ENCODE data around the gene MS4A14. TPM values are rescaled to one million over a fixed set of nuclear protein-coding genes. Genes with fewer than 3 reads are reported as not detected.

Gene MS4A14
- total and polyA plus RNA-seq, 8 donors: under 0.01 to 4.1 (median 0.18) TPM; not detected in 3

DNA sequence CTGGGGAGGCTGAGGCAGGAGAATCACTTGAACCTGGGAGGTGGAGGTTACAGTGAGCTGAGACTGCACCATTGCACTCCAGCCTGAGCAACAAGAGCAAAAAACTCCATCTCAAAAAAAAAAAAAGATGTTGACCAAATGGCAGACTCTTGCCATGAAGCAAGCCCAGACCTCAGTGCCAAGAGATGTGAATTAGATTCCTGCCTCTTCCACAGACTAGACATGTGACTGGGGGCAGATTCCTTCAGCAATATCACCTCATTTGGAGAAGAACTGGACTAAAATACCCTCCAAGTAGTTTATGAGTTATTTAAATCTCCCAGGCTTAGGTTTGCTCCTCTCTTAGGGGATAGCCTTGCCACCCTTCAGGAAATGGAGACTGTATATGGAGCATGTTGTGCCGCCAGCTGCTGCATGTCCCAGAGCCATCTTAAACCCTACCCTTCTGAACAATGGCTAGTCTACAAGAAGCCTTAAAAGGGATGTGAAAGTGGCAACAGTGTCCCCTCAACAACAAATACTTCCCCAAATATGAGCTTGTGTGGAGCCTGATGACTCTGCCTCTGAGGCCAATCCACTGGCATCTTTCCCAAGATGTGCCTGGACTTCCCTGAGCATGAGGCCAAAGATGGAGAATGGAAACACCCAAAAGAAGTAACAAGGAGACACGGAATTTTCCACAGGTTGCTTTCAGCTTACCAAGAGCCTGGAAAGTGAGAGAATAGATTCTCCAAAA is 18.7 kb upstream of the MS4A14 start:
- intact Hi-C loops (cut with DNase I; ENCODE audit: low total_unique reads): no loop called here
- Histone ChIP-seq H3K27ac (peak overlapping the region in 2 of 5 donors; percentile 5 to 61), H3K4me1 (no peaks in the 10 kb centered on the region), H3K27me3 (no peaks in the 10 kb centered on the region), H3K36me3 (no peaks in the 10 kb centered on the region), H3K9me3 (no peaks in the 10 kb centered on the region), H3K4me3 (no peak overlapping the region)
- peak in 1 of 2 donors; percentile 53 for DNase-seq
- 79 to 94% (median 86%) methylated on average over 2 of the region's 2 CpGs for WGBS, 5 donors
- TF ChIP-seq POLR2AphosphoS5 (IDR thresholded peaks at IDR 0.05) (no peak), POLR2A (IDR thresholded peaks at IDR 0.05) (no peak), EP300 (IDR thresholded peaks at IDR 0.05) (no peak)
- TF ChIP-seq, protein P1, sequence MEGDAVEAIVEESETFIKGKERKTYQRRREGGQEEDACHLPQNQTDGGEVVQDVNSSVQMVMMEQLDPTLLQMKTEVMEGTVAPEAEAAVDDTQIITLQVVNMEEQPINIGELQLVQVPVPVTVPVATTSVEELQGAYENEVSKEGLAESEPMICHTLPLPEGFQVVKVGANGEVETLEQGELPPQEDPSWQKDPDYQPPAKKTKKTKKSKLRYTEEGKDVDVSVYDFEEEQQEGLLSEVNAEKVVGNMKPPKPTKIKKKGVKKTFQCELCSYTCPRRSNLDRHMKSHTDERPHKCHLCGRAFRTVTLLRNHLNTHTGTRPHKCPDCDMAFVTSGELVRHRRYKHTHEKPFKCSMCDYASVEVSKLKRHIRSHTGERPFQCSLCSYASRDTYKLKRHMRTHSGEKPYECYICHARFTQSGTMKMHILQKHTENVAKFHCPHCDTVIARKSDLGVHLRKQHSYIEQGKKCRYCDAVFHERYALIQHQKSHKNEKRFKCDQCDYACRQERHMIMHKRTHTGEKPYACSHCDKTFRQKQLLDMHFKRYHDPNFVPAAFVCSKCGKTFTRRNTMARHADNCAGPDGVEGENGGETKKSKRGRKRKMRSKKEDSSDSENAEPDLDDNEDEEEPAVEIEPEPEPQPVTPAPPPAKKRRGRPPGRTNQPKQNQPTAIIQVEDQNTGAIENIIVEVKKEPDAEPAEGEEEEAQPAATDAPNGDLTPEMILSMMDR (IDR thresholded peaks at IDR 0.05): no peak

DNA sequence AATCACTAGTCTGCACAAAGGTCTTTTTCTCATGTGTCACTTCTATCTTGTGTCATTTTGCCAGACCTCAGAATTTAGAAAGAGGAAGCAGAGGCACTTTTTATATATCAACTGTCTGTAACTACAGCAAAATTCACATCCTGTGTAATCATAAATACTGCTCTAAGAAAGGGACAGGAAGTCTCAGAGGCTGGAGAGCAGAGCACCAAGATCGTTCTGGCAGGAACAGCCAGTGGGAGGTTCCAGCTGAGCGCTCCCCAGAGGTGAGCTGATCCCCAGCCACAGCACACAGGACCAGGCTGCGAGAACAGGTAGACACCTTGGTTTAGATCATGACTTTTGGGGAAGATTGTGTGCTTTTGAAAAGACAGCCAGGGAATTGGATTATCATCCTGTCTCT is 17.9 kb upstream of the MS4A14 start, which contains the start of gene MS4A7:
Gene MS4A7, plus strand, starts transcription at position 179 of the 400 bp plus-strand sequence. CDS start 4,610 bp downstream, outside the sequence.
- H3K27ac ChIP-seq: peak within 1 kb of the TSS in 4 of 5 donors; percentile 5 to 61 (median 26)
- peak in 1 of 2 donors; percentile 46 for DNase-seq
- WGBS, 5 donors: 38 to 59% (median 47%) methylated on average over 3 of the region's 3 CpGs
- intact Hi-C loops (cut with DNase I; ENCODE audit: low total_unique reads): no loop called here
- no peaks in the 10 kb centered on the region for H3K36me3 ChIP-seq
- H3K9me3 ChIP-seq: no peaks in the 10 kb centered on the region
- H3K4me1 ChIP-seq: no peaks in the 10 kb centered on the region
- H3K4me3 ChIP-seq: peak within 1 kb of the TSS in 2 of 4 donors; percentile 7 to 11
- peak in 2 of 3 donors; percentile 26 to 28 for TF ChIP-seq POLR2AphosphoS5 (IDR thresholded peaks at IDR 0.05)
- TF ChIP-seq, protein P1 (IDR thresholded peaks at IDR 0.05): no peak
- no peak for TF ChIP-seq POLR2A (IDR thresholded peaks at IDR 0.05)
- no peak for TF ChIP-seq EP300 (IDR thresholded peaks at IDR 0.05)
- no peaks in the 10 kb centered on the region for H3K27me3 ChIP-seq

DNA sequence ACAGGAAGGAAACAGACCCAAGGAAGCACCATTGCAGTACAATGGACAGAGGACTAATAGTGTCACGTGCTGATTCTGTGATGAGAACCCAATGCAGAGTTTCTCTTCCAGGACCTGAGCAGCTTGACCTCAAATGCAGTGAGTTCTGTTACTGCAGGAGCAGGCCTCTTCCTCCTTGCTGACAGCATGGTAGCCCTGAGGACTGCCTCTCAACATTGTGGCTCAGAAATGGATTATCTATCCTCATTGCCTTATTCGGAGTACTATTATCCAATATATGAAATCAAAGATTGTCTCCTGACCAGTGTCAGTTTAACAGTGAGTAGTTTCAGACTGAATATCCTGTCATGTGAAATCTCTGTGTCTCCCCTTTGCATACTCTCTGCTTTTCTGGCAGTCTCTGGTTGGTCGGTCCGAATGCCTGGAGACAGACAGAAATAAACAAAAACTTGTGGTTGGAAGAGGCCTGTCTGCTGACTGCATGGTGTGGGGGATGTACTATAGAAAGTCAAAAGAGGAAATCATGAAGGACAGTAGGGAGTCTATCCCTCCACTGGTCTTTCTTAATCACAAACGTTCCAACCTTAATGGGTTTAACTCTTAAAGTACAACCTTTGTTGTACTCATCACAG is 6.9 kb upstream of the MS4A14 start:
- Histone ChIP-seq H3K9me3 (no peaks in the 10 kb centered on the region), H3K4me3 (no peak overlapping the region), H3K4me1 (no peaks in the 10 kb centered on the region), H3K36me3 (no peaks in the 10 kb centered on the region), H3K27me3 (no peaks in the 10 kb centered on the region), H3K27ac (peak overlapping the region in 1 of 5 donors; percentile 24)
- peak in 1 of 2 donors; percentile 9 for DNase-seq
- intact Hi-C loops (cut with DNase I; ENCODE audit: low total_unique reads): no loop called here
- TF ChIP-seq POLR2A (IDR thresholded peaks at IDR 0.05): no peak
- no peak for TF ChIP-seq EP300 (IDR thresholded peaks at IDR 0.05)
- TF ChIP-seq POLR2AphosphoS5 (IDR thresholded peaks at IDR 0.05): no peak
- TF ChIP-seq, protein P1 (IDR thresholded peaks at IDR 0.05): no peak
- WGBS, 5 donors: 41 to 64% (median 54%) methylated on average over 5 of the region's 5 CpGs

DNA sequence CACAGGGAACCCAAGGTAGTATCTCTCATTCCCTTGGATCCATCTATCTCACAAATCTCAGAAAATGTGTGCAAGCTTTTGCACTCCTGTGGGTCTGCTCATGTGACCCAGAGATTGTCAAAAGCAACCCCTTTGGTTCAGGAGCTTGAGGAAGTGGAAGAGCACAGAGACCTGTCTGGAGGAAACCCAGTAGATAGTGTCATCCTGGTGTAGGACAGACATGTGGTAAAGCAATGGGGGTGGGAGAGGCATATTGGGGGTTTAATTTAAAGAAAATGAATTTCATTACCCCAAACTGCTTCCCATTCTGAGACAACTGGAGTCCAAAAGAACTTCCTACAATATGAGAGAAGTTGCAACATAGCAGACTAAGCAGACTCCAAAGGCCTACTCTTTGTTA is 5.8 kb upstream of the MS4A14 start:
- Histone ChIP-seq H3K4me3 (no peak overlapping the region), H3K27ac (no peak overlapping the region), H3K4me1 (no peaks in the 10 kb centered on the region), H3K27me3 (no peaks in the 10 kb centered on the region), H3K9me3 (no peaks in the 10 kb centered on the region), H3K36me3 (no peaks in the 10 kb centered on the region)
- intact Hi-C loops (cut with DNase I; ENCODE audit: low total_unique reads): no loop called here
- no peak for DNase-seq
- no peak for TF ChIP-seq EP300 (IDR thresholded peaks at IDR 0.05)
- TF ChIP-seq, protein P1 (IDR thresholded peaks at IDR 0.05): no peak
- no peak for TF ChIP-seq POLR2AphosphoS5 (IDR thresholded peaks at IDR 0.05)
- no peak for TF ChIP-seq POLR2A (IDR thresholded peaks at IDR 0.05)

Measured in stomach (tissue), 9 donors.